AG04449 (cell line): Measurements from ENCODE around the gene EGLN1.

ENCODE experiments used
- CTCF ChIA-PET: fragments of 350-600 bp; formaldehyde crosslinking; extraction: SDS; loops from one replicate; lab custom pipeline; 2021; ENCODE audit warnings: antibody characterized with exemption; lab: Yijun Ruan, JAX
- POLR2A ChIA-PET: fragments of 400-600, 350-600 bp; formaldehyde crosslinking; extraction: SDS; loops from one replicate; lab custom pipeline; 2020; ENCODE audit warnings: antibody characterized with exemption, inconsistent platforms; lab: Yijun Ruan, JAX
- DNase-seq: peaks from one replicate; pipeline ENCODE4 v3.0.0-alpha.2; 2010; ENCODE audit warnings: low read depth, low spot score
- H3K4me3 ChIP-seq: 2 replicates; pipeline ENCODE4 v1.5.1; 2011; ENCODE audit warnings: low read depth, mild to moderate bottlenecking, control low read depth, low read length
- CTCF ChIP-seq: IDR thresholded peaks from one replicate; pipeline ENCODE4 v1.5.1; 2011; ENCODE audit warnings: mild to moderate bottlenecking, moderate library complexity, low read length, control low read depth, inconsistent platforms; ENCODE audit not compliant: insufficient read depth; ENCODE audit errors: missing control alignments

The EGLN1 gene

GRCh38 chr1:231392389-231393131 is 29.5 kb downstream of the EGLN1 start:
- no peak for TF ChIP-seq CTCF
- ChIA-PET CTCF (interaction anchor here (1.3 kb wide), 1 partner anchor 10 kb away, joined by 4 read pairs; no protein-coding TSS in a partner anchor), POLR2A (no interaction called here)
- H3K4me3 ChIP-seq, result no peak overlapping the region
- no peak for DNase-seq

DNA sequence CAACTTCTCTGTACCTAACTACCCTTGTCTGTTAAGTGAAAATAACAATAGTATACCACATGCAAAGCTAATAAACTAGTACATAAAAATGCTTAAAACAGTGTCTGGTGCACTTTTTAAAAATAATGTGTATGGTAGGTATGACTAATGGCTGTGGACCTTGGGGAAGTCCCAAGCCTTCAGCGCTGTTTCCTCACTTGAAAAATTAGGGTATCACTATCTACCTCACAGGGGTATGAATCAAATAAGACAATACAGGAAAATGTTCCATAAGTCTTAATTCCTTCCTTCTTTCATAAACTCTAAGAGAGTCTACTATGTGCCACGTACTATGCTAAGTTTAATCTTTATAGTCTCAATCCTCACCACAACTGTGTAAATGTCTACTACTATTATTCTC is 32.0 kb downstream of the EGLN1 start:
- no peak for TF ChIP-seq CTCF
- CTCF ChIA-PET, result no interaction called here
- POLR2A ChIA-PET, result no interaction called here
- no peak for DNase-seq
- no peak overlapping the region for H3K4me3 ChIP-seq

DNA sequence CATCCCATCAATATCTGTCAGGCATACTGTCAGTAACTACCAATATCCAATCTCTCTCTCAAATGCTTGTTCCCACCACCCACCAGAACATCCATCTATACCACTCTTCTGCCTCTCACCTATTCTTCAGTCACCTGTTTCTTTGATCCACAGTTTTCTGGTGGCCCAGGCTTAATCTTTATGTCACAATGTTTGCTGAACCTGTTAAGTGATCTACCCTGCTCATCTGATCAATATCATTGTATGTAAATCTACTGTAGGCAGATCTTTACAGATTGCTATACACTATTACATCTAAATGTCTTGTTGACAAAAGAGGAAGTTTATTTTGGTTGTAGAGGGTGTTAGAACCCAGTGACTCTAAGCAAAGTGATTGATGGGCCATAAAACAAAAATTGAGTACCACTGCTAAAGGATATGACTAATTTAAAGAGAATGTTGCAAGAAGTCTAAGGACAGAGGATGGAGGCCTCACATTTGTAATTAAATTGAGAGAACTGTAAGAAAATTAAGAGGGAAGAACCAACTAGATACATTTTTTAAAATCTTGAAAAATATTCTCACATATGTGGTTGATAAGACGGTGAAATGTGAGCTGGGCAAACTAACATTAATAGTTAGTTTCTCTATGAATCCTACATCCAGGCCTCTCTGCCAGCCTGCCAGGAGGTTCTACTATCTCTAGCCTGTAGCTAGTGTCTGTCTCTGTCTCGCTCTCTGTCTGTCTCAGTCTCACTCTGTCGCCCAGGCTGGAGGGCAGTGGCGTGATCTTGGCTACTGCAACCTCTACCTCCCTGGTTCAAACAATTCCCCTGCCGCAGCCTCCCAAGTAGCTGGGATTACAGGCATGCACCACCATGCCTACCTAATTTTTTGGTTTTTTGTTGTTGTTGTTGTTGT is 34.1 kb downstream of the EGLN1 start:
- ChIA-PET POLR2A (no interaction called here), CTCF (no interaction called here)
- no peak for TF ChIP-seq CTCF
- no peak overlapping the region for H3K4me3 ChIP-seq
- no peak for DNase-seq

DNA sequence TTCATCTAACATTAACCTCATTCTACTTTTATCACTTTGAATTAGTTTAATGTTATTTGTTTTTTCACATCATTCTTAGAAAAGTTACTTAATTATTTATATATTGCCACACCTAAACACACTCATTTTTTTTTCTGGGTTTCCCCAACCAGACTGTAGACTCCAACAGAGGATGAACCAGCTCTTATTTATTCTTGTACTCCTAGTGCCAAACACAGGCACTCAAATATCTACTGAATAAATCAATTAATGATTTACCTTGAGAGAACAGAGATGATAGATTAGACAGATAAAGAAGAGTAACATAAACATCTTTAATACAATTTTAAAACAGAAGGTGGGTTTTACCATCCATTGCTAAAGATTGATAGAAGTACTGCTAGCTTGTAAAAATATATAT is 35.6 kb downstream of the EGLN1 start:
- no peak for TF ChIP-seq CTCF
- ChIA-PET POLR2A (no interaction called here), CTCF (interaction anchor here (0.9 to 1.2 kb wide), 2 partner anchors 12 to 29 kb away, joined by 3 read pairs; no protein-coding TSS in a partner anchor)
- no peak for DNase-seq
- no peak overlapping the region for H3K4me3 ChIP-seq

DNA sequence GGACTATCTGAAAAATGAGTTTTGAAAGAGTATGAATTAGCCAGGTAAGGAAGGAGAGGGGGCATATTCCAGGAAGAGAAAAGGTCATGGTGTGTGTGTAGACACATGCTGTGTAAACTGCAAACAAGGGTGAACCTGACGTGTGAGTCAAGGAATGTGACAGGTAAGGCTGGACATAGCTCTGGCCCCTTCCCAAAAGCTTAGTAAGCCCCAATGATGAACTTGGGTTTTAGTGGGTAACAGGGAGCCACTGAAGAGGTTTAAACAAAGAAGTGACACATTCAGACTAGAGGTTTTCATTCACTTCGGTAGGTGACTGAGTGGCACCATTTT is 36.7 kb downstream of the EGLN1 start:
- TF ChIP-seq CTCF, result no peak
- ChIA-PET CTCF (interaction anchor here (0.8 to 1.2 kb wide), 2 partner anchors 11 to 28 kb away, joined by 3 read pairs; no protein-coding TSS in a partner anchor), POLR2A (no interaction called here)
- no peak for DNase-seq
- no peak overlapping the region for H3K4me3 ChIP-seq

DNA sequence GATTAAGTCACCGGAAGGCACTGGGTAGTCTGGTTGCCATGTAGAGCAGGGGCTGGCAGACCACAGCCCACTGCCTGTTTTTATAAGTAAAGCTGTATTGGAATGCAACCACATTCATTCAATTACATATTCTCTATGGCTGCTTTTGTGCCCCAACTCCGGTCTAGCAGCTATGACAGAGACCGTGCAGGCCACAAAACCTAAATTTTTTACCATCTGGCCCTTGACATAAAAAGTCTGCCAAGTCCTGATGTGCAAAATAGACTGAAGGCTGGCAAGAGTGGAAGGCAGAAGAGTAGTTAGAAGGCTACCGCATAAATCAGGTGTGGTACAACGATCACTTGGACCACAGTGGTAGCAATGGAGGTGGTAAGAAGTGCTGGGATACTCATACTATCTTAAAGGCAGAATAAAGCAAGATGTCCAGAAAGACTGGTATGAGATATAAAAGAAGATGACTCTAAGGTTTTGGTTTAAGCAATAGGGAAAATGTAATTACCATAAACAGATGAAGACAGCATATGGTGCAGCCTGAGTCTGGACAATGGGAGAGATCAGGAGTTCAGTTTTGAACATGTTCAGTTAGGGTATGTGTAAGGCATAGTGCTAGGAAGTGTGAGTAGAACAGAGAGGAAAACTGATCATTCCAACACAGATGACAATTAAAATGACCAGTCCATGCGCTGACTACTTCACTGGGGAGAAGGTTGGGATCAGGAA is 37.2 kb downstream of the EGLN1 start:
- CTCF ChIA-PET, result interaction anchor here (0.8 kb wide), 1 partner anchor 28 kb away, joined by 3 read pairs; no protein-coding TSS in a partner anchor
- POLR2A ChIA-PET, result no interaction called here
- DNase-seq, result no peak
- no peak overlapping the region for H3K4me3 ChIP-seq
- TF ChIP-seq CTCF, result no peak
